Brain microvascular endothelial cell (primary cell): ENCODE data around the gene ADPRHL1.
A peak's percentile ranks its signal among the peaks of the same experiment; 100 is the strongest.

Experiments used
- DNase-seq: peaks from one replicate; pipeline ENCODE4 v3.0.0-alpha.2; 2020
- H3K27ac ChIP-seq: fragments of 250-450 bp; sonication (Bioruptor Pico); 2 replicates; pipeline ENCODE4 v1.5.1; 2020; ENCODE audit warnings: mild to moderate bottlenecking, moderate library complexity
- H3K27me3 ChIP-seq: fragments of 250-450 bp; sonication (Bioruptor Pico); replicated peaks from 2 replicates; pipeline ENCODE4 v1.5.1; 2020; ENCODE audit warnings: mild to moderate bottlenecking
- H3K36me3 ChIP-seq: fragments of 250-450 bp; sonication (Bioruptor Pico); replicated peaks from 2 replicates; pipeline ENCODE4 v1.5.1; 2020; ENCODE audit warnings: mild to moderate bottlenecking
- H3K4me3 ChIP-seq: 2 replicates; pipeline ENCODE4 v1.5.1; 2011; ENCODE audit warnings: low read depth, mild to moderate bottlenecking, control low read depth, low read length, moderate library complexity
- in situ Hi-C: cut with HindIII; loops from 2 replicates; pipeline ENCODE4 v1.10.0; 2017; ENCODE audit warnings: low sequenced_read_pairs, low pct_ligation_motif_present
- TF ChIP-seq, protein P1 (sequence below): IDR thresholded peaks from 2 replicates; pipeline ENCODE4 v1.5.1; 2011; ENCODE audit warnings: low read depth, mild to moderate bottlenecking, moderate library complexity, low read length, control low read depth, inconsistent platforms; ENCODE audit errors: missing control alignments

The ADPRHL1 gene

DNA sequence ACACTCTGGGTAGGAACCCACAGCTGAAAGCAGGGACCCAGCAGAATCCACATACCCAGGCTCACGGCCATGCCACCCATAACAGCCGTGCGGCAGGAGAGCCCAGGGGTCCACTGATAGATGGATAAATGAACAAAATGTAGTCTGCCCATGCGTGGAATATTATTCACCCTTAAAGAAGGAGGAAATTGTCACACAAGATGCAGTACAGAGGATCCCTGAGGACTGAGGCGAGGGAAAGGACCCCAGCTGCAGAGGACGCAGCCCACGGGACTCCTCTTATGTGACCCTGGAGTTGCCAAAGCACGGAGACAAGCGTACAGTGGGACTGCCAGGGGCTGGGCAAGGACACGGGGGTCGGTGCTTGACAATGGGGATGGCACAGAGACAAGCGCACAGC is 100.0 kb downstream of the ADPRHL1 start:
- no peaks in the 10 kb centered on the region for H3K27me3 ChIP-seq

DNA sequence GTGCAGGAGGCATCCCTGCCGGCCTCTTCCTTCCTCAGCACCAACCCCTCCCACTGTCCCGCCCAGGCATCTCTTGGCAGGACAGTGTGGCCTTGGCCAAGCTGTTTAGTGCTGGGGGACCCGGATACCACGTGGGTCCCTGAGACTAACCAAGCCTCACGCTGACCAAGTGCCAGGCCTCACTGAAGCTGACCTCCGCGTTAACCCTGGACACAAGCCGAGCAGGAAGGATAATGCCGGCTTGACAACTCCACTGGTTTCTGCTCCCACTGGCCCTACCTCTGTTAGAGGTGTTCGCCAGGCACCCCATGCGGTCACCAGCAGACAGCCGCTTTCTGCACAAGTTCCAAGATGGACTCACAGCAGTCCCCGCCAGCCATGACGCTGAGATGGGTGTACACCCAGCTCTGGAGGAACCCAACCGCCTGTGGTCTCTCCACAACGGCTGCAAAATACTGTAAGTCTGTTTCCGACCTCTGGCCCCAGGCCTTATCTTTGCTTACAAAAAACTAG is 101.7 kb downstream of the ADPRHL1 start:
- Histone ChIP-seq H3K4me3 (no peak overlapping the region), H3K27ac (no peak overlapping the region), H3K36me3 (no peaks in the 10 kb centered on the region), H3K27me3 (no peaks in the 10 kb centered on the region)
- in situ Hi-C loops, result no loop called here
- DNase-seq, result no peak
- TF ChIP-seq, protein P1, sequence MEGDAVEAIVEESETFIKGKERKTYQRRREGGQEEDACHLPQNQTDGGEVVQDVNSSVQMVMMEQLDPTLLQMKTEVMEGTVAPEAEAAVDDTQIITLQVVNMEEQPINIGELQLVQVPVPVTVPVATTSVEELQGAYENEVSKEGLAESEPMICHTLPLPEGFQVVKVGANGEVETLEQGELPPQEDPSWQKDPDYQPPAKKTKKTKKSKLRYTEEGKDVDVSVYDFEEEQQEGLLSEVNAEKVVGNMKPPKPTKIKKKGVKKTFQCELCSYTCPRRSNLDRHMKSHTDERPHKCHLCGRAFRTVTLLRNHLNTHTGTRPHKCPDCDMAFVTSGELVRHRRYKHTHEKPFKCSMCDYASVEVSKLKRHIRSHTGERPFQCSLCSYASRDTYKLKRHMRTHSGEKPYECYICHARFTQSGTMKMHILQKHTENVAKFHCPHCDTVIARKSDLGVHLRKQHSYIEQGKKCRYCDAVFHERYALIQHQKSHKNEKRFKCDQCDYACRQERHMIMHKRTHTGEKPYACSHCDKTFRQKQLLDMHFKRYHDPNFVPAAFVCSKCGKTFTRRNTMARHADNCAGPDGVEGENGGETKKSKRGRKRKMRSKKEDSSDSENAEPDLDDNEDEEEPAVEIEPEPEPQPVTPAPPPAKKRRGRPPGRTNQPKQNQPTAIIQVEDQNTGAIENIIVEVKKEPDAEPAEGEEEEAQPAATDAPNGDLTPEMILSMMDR, result no peak

More for the DNA sequence above, 100.0 kb downstream of the ADPRHL1 start:
- in situ Hi-C loops, result no loop called here
- TF ChIP-seq, protein P1, result no peak
- no peak for DNase-seq
- Histone ChIP-seq H3K4me3 (no peak overlapping the region), H3K27ac (no peak overlapping the region), H3K36me3 (no peaks in the 10 kb centered on the region)

DNA sequence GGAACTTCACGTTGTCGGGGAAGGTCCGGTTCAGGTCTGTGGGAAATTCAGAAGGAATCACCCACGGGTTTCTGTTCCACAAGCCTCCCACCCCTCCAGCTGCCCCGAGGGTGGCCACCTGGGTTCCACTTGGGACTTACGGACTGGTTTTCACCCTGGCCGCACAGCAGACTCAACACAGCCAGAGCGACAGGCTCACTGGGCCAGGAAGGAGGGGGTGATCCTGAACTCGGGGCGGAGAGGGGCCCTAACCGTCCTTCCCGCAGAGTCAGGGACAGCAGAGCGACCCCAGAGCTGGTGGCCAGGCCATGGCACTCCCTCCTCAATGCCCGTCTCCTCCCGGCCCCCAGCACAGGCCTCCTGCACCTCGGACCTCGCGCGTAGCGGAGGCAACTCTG is 102.4 kb downstream of the ADPRHL1 start:
- Histone ChIP-seq H3K27ac (no peak overlapping the region), H3K27me3 (no peaks in the 10 kb centered on the region), H3K4me3 (no peak overlapping the region), H3K36me3 (no peaks in the 10 kb centered on the region)
- DNase-seq, result no peak
- in situ Hi-C loops, result no loop called here
- TF ChIP-seq, protein P1, result no peak

DNA sequence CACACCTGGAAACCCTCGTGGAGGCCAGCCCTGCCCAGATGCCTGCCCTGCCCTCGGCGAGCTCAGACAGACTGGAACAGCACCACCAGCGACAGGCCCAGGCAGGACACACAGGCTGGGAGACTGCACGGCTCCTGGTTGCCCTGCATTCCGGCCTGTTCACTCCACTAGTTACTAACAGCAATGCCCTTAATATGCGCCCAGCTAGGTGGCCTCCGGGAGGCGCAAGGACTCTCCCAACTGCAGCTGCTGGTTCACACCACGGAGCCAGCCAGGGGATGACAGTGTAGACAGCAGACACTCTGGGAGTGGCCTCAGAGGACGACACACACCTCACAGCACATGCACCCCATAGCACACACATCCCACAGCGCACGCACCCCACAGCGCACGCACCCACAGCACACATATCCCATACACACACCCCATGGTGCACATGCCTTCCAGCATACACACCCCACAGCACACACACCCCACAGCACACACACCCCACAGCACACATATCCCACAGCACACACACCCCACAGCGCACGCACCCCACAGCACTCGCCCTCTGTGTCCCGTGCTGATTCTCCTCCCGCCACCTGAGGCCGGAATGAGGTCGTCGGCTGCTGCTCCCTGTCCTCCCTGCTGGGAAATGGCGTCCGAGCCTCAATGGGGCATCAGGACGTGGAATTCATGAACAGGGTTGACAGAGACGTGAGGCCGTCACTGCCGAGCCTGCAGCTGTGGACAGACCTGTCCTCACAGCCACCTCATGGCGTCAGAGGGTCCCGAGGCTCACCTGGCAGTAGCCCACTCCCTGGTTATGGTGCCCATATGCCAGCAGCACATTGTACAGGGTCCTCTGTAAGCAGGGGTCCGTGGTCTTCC is 103.0 kb downstream of the ADPRHL1 start:
- Histone ChIP-seq H3K27ac (no peak overlapping the region), H3K4me3 (no peak overlapping the region), H3K36me3 (no peaks in the 10 kb centered on the region), H3K27me3 (no peaks in the 10 kb centered on the region)
- TF ChIP-seq, protein P1, result peak; percentile 13
- no peak for DNase-seq
- in situ Hi-C loops, result no loop called here
